NCI-H510A treated with DMSO at 0.1 percent for 48 hours (cell line): ENCODE data around the gene POLN.

ENCODE experiments used
- DNase-seq: peaks from one replicate; lab custom pipeline; 2025; lab: John Stamatoyannopoulos, UW

Gene POLN

DNA sequence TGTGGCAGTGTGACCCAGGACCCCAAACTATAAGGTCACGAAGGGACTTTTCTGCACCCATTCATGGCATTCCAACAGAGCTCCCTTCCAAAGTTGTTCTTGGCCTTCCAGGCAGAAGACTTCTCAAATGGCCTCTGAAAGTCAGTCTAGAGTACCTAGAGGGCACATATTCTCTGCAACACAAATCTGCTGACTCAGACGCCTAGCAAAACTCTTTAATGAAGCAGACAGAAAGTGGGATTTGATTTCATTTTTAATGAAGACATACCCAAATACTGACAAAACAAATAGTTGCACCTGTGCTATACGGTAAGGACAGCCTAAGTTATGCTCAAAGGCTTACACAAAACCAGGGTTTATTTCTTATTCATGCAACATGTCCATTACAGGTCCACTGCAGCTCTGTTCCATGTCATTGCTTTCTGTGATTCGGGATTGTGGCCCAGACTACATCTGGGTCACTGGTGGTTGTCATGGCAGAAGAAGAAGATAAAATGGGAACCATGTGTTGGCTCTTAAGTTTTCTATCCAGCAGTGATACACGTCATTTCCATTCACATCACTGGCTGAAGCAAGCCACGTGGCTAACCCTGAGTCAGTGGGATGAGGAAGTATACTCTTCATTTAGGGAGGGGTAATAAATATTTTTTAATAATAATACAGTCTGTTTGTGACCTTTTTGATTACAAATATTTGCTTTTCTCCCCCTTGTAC lies 125.1 kb downstream of the POLN start:
- DNase-seq: no peak

- DNase-seq: no peak
Measured at GRCh38 chr4:2105559-2105958, 136.4 kb downstream of the POLN start.

GRCh38 chr4:2104556-2105345 lies 137.2 kb downstream of the POLN start:
- DNase-seq: no peak

GRCh38 chr4:2103843-2104547 lies 137.9 kb downstream of the POLN start:
- DNase-seq: no peak

DNA sequence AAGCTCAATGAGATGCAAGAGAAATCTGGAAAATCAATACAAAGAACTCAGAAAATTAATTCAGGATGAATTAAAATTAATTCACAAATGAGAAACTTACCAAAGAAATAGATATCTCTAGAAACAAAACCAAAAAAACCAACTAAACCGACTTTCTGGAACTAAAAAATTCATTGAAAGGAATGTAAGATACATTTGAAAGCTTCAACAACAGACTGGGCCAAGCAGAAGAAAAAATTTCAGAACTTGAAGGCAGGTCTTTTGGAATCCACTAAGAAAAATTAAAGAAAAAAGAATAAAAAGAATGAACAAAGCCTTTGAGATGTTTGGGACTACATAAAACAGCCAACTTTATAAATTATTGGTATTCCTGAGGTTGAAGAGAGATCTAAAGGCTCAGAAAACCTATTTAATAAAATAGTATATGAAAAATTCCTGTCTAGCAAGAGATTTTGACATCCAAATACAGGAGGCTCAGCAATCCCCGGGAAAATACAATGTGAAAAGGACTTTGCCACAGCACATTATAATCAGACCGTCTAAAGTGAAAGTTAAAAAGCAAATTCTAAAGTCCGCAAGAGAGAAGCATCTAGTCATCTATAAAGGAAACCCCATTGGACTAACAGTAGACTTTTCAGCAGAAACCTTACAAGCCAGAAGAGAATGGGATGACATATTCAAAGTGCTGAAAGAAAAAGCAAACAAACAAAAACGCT lies 138.6 kb downstream of the POLN start:
- no peak for DNase-seq

GRCh38 chr4:2102045-2102883 lies 139.7 kb downstream of the POLN start:
- no peak for DNase-seq

DNA sequence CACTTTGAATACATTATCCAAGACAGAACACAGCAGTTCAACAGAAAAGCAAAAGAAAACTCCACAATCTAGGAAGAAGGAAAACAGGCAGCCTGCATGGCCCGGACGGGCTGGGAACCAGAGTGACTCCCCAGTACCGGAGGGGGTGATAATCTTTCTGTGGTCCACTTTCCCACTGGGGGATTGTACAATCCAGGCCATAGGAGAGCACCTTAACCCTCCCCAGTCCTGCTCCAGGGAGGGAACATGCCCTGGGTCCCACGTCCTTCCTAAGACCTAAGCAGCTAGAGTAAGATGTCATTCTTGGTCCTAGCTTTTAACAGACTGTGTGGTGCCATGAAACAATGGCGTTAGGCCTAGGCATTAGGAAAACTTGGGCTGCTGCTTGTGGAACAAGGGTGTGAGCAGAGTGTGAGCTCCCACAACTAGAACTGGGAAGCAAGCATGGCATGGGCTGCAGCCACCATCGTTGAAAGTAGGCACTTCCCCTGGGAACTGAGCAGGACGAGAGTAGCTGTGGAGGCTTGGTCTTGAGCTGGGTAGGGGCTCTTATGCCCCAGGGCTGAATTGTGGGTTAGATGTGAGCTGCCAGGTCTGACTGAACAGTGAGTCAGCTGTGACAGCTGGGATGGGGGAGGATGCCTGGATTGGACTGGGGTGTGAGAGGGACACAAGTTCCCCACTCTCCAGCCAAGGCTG lies 140.4 kb downstream of the POLN start:
- DNase-seq: no peak

GRCh38 chr4:2096073-2096609 lies 145.8 kb downstream of the POLN start:
- DNase-seq: no peak

- no peak for DNase-seq
Measured at GRCh38 chr4:2095236-2096072, 146.5 kb downstream of the POLN start.

GRCh38 chr4:2094545-2094944 lies 147.4 kb downstream of the POLN start:
- no peak for DNase-seq

- DNase-seq: no peak
Measured at GRCh38 chr4:2093265-2093664, 148.7 kb downstream of the POLN start.

DNA sequence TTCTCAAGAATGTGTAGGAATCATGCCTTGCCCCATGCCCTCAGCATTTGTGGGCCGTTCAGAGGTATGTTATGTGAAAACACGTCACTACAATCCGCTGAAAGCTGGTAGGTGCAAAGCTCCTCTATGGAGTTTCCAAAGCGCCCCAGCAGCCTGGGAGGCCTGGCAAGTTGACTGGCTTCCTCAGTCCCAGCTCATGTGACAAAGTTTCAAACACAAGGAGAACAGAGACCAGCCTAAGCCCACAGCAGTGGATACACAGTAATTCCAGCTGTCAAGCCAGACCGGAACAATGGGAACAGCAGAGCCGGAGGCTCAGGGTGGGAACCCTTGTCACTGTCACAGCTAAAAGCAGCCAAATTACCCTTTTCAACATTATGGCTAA lies 149.3 kb downstream of the POLN start:
- DNase-seq: no peak

DNA sequence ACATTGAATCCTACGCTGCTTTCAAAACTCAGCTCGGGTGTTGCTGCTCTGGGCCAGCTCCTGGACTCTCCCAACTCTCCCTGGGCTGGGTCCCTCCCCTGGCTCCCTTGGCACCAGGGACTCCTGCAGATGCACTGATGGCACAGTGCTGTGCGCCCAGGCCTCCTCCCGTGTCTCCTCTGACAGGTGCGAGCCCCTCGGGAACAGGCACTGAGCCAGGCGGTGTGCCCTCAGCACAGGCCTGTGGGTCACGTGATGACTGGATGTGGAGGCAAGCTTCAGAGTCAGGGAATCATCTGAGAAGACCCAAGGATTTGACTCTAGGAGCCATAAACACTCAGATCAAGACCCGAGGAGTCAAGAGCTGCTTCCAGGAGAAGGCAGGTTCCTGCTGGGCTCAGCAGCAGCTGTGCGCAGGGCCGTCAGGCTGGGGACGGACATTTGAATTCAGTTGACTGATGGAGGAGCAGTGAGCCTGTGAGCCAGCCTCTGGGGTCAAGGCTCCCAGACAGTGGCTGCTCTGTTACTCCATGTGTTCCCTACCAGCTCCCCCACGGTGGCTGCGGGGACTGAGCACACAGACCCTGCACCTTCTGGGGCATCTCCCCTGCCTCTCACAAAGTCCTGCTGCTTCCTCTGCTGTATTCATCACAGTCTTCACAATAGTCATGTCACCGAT lies 149.8 kb downstream of the POLN start:
- DNase-seq: no peak

- no peak for DNase-seq
Measured at GRCh38 chr4:2090642-2091041, 151.3 kb downstream of the POLN start.

GRCh38 chr4:2089222-2089621 lies 152.7 kb downstream of the POLN start:
- DNase-seq: no peak

- no peak for DNase-seq
Measured at GRCh38 chr4:2087170-2087569, 154.8 kb downstream of the POLN start.

GRCh38 chr4:2085496-2085901 lies 156.4 kb downstream of the POLN start:
- peak; percentile 1 for DNase-seq

DNA sequence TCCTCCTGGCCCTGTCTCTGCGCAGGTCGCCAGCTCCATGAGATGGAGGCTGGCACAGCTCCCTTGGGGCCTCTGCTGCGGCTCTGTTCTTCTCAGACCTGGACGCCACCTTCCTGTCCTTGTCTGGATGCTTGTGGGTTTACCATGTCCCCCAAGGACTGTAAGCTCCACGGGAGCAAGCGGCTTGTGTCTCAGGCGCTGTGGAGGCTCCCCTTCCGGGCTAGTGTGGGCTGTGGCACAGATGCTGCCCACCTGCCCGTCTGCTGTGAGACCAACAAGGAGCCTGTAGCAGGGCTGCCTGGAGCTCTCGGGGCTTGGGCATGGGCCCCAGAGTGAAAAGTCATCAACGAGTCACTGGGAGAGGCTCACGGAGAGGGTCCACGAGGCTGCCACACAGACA lies 157.6 kb downstream of the POLN start:
- DNase-seq: no peak

DNA sequence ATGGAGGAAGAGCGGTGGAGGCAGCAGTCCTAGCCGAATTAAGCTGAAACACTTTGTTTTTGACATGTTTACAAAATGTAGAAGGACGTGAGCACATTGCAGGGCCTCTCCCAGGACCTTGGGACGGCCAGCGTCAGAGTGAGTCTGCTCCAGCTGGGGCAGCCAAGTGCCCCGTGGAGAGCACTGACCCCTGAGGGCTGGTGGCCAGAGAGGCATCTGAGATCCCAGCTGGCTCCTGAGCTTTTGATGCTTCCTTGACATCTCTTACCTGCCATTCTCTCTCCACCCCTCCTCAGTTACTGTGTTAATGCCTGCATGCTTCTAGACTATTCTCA lies 158.1 kb downstream of the POLN start:
- no peak for DNase-seq
